A673 (cell line): ENCODE data around the gene CYP4A22.

ENCODE experiments used
- CTCF ChIP-seq: fragments of 300-800, 200-600 bp; sonication (generic); conservative IDR thresholded peaks from 2 replicates; pipeline ENCODE4 v1.5.1; 2017; ENCODE audit warnings: low read depth, mild to moderate bottlenecking, antibody characterized with exemption, low read length, moderate library complexity, mixed read lengths
- EZH2 ChIP-seq: fragments of 200-600 bp; sonication (generic); IDR thresholded peaks from 2 replicates; pipeline ENCODE4 v1.6.1; 2017; ENCODE audit warnings: borderline replicate concordance, low read depth, mild to moderate bottlenecking, mixed read lengths, antibody characterized with exemption, low read length; ENCODE audit not compliant: poor library complexity, severe bottlenecking

DNA sequence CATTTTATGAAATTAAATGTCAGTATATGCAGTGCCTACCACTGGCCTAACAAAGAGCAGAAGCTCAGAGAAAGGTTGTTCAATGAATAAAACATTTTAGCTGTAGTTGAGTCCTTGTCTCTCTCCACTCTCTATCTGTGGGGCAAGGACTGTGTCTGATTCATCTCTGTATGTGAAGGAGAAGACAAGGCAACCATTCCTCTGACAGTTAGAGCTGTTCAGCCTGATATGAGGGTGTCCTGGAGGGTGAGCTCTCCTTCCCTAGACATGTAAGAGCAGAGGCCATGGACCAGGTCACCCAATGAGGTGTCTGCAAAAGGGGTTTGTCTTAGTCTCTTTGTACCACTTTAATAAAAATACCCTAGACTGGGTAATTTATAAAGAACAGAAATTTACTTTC, 57.1 kb downstream of the CYP4A22 start:
- TF ChIP-seq EZH2: no peak
- TF ChIP-seq CTCF: no peak
